ENCODE data around the gene KIF14. TPM values are rescaled to one million over a fixed set of nuclear protein-coding genes. Genes with fewer than 3 reads are reported as not detected.

KIF14 gene
- total RNA-seq, 4 donors from 2014 or later, result 0.03 to 0.19 (median 0.07) TPM

DNA sequence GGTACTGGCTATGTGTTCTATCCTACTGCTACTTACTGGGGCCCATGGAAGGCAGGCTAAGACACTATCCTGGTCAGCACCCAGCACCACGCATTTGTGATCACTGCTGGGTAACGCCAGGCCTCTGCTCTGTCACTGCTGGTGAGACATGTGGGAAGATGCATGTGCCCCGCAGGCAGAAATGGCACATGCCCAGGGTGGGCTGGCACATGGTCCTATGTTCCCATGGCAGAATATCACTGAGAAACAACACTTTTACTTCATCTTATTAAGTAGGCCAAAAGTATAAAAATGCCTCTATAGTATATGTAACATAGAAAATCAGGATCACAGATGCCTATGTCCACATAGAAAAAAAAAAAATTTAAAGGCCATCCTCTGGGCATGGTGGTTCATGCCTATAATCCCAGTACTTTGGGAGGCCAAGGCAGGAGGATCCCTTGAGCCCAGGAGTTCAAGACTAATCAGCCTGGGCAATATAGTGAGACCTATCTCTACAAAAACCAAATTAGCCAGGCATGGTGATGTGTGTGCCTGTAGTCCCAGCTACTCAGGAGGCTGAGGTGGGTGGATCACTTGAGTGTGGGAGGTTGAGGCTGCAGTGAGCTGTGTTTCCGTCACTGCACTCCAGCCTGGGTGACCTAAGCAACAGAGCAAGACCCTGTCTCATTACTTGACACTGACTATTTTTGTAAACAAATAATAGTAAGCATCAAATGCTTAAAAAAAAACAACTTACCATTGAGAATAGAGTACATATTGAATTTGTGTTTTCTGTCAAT is 37.7 kb upstream of the KIF14 start:
- DNase-seq (no peak), ATAC-seq (no peak)
- intact Hi-C loops (cut with DNase I; ENCODE audit: low total_unique reads), result no loop called here
- in situ Hi-C loops (cut with MboI; ENCODE audit: low sequenced_read_pairs in 4 of 4), result no loop called here
- Histone ChIP-seq H3K4me3 (no peak overlapping the region), H3K4me1 (no peaks in the 10 kb centered on the region), H3K9me3 (no peaks in the 10 kb centered on the region), H3K27me3 (no peaks in the 10 kb centered on the region), H3K36me3 (peaks cover 0 to 76% of the 10 kb centered on the region in 2 donors), H3K27ac (no peak overlapping the region)
- no peak for TF ChIP-seq CTCF (IDR thresholded peaks at IDR 0.05 in 4 of 5, conservative IDR thresholded peaks at IDR 0.05 in 1 of 5)

DNA sequence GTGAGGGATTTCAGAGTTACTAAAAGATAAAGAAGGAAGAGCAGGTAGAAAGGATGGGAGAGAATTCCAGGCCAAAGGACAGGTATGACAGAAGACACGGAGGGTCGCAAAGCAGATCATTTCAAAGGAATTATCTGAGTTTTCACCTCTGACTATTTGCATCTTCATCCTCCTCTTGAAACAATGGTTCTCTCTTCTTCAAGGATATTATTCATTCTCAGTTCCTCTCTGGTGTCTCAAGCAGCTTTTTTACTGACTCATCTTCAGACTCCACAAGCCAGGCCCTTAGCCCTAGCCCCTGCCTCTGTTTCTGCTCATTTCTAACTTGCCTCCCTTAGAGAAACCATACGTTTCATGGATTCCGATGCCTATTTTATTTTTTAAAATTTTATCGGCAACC is 34.1 kb upstream of the KIF14 start:
- intact Hi-C loops (cut with DNase I; ENCODE audit: low total_unique reads) (no loop called here), in situ Hi-C loops (cut with MboI; ENCODE audit: low sequenced_read_pairs in 4 of 4) (no loop called here)
- no peak overlapping the region for H3K4me3 ChIP-seq
- H3K36me3 ChIP-seq, result peaks cover 0 to 58% of the 10 kb centered on the region in 2 donors
- no peak for DNase-seq
- H3K27ac ChIP-seq, result no peak overlapping the region
- no peak for ATAC-seq
- no peaks in the 10 kb centered on the region for H3K27me3 ChIP-seq
- no peaks in the 10 kb centered on the region for H3K4me1 ChIP-seq
- no peak for TF ChIP-seq POLR2A (IDR thresholded peaks at IDR 0.05)
- no peak for TF ChIP-seq CTCF (IDR thresholded peaks at IDR 0.05 in 4 of 5, conservative IDR thresholded peaks at IDR 0.05 in 1 of 5)
- H3K9me3 ChIP-seq, result no peaks in the 10 kb centered on the region

- in situ Hi-C loops (cut with MboI; ENCODE audit: low sequenced_read_pairs in 4 of 4) (no loop called here), intact Hi-C loops (cut with DNase I; ENCODE audit: low total_unique reads) (no loop called here)
- no peak overlapping the region for H3K4me3 ChIP-seq
- no peaks in the 10 kb centered on the region for H3K27me3 ChIP-seq
- H3K4me1 ChIP-seq, result no peaks in the 10 kb centered on the region
- no peak for TF ChIP-seq POLR2A (IDR thresholded peaks at IDR 0.05)
- TF ChIP-seq CTCF (IDR thresholded peaks at IDR 0.05 in 4 of 5, conservative IDR thresholded peaks at IDR 0.05 in 1 of 5), result no peak
- H3K36me3 ChIP-seq, result peaks cover 0 to 56% of the 10 kb centered on the region in 2 donors
- no peak for ATAC-seq
- no peaks in the 10 kb centered on the region for H3K9me3 ChIP-seq
- no peak for DNase-seq
- no peak overlapping the region for H3K27ac ChIP-seq
Measured at GRCh38 chr1:200653022-200653462, 32.5 kb upstream of the KIF14 start.

- ATAC-seq (no peak), DNase-seq (no peak)
- Histone ChIP-seq H3K4me3 (no peak overlapping the region), H3K27me3 (no peaks in the 10 kb centered on the region), H3K4me1 (no peaks in the 10 kb centered on the region), H3K9me3 (no peaks in the 10 kb centered on the region), H3K36me3 (peaks cover 0 to 56% of the 10 kb centered on the region in 2 donors), H3K27ac (no peak overlapping the region)
- TF ChIP-seq CTCF (IDR thresholded peaks at IDR 0.05 in 4 of 5, conservative IDR thresholded peaks at IDR 0.05 in 1 of 5), result no peak
- no peak for TF ChIP-seq POLR2A (IDR thresholded peaks at IDR 0.05)
- intact Hi-C loops (cut with DNase I; ENCODE audit: low total_unique reads) (no loop called here), in situ Hi-C loops (cut with MboI; ENCODE audit: low sequenced_read_pairs in 4 of 4) (no loop called here)
Measured at GRCh38 chr1:200652378-200652777, 31.8 kb upstream of the KIF14 start.
